ENCODE measurements around the gene PPP1R12C. TPM values are rescaled to one million over a fixed set of nuclear protein-coding genes. Genes with fewer than 3 reads are reported as not detected.

PPP1R12C gene
- total RNA-seq, 1 experiment from 2014 or later = 41.5 TPM

DNA sequence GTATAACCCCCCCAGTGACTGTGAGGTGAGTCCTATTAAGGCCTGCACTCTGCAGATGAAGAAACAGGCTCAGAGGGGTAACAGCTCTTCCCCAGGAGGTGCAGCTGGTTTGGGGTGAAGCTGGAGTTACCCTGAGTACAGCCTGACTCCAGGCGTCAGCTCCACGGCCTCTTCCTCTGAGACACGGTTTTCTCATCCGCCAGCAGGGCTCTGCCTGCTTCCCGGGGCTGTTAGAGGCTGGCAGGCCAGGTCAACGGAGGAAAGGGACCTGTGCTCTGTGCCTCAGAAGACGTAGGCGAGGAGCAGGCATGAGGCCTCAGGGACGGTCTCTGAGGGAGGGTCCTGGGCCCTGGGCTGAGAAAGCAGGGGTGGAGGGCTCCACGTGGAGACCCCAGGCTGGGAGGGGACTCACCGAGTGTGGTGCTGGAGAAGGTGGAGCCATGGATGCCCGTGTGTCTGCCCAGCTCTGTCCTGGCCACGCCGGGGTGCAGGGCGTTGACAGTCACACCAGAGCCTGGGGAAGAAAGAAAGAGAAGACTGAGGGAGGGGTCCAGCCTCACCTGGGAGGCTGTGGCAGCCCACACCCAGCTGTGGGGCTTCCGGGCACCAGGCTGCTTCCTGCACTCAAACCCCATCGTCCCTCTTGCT, 70.3 kb downstream of the PPP1R12C start:
- no peak for DNase-seq (ENCODE audit: low read depth)

DNA sequence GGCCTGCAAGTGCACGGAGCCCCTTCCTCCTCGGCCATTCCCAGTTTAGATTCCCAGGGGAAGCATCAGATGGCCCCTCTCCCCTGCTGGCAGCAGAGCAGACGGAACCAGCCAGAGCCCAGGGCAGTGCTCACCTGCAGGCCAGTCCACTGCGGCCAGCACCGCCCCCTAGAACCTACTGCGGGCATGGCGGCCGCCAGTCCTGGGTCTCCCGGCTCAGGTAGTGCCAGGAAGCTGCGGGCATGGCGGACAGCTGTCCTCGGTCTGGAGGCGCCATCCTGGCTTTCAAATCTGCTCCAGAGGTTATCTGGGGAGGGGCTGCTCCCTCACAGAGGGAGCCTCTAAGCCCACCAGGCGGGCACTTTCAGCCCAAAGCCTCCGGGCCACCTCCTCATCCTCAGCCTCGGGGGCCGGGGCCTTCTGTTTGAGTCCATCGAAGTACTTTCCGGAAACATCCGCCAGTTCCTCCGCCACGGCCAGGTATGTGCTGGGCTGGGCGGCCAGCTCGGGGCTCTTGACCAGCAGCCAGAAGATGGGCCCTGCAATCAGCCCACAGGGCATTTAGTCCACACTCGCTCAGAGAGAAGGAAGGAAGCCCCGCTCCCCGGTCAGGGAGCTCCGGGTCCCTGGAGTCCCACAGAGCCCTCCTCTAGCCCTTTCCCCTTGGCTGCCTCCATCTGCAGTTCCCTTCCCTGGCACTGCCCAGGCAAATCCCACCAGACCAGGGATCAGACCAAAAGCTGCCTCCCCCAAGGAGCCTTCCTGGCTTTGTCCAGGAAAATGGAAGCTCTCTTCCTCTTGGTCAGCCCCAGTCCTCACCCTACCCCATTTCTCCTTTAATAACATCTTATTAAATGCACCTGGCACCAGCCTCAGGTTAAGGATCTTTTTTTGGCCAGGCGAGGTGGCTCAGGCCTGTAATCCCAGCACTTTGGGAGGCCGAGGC, 72.4 kb downstream of the PPP1R12C start:
- no peak for DNase-seq (ENCODE audit: low read depth)

DNA sequence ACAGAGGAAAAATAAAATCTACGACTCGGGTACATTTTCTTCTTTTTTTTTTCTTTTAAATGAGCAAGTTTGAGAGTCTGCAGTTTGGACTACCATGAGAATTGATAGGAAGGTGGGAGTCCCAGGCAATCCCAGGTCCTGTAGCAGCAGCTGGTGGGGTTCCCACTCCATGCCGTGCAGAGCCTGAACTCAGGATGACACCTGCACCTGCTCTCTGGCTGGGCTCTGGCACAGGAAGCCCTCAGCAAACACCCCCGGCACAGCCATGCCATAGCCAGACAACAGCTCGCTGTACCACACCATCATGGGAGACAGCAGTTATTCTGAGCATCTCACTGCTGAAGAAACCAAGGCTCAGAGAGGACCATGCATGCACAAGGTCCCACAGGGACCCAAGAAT, 73.2 kb downstream of the PPP1R12C start:
- no peak for DNase-seq (ENCODE audit: low read depth)

DNA sequence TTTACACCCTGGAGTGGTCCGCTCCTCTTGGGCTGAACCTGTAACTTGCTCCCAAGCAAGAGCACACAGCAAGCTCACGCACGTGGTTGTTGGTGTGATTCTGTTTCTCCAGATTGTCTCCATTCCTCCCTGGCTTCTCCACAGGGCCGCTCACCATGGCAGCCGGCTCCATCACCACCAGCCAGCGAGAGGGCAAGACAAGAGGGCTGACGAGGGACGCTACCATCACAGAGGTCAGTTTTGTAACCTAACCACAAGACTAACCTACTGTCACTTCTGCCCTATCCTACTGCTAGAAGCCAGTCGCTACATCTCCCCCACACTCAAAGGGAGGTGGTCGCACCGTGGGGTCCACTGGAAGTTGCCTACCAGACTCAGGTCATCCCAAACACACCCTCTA, 74.7 kb downstream of the PPP1R12C start:
- no peak for DNase-seq (ENCODE audit: low read depth)

DNA sequence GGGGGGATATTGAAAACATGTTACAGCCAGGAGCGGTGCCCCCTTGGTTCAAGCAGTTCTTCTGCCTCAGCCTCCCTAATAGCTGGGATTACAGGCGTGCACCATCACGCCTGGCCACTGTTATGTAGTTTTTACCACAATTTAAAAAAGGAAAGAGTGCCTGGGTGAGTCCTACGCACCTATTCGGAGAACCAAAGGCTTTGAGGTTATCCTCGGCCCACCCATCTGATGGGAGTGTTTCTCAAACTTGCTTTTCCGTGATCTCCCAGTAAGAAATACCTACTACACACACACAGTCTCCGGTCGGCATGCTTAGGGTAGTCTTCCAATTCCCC, 75.1 kb downstream of the PPP1R12C start:
- DNase-seq (ENCODE audit: low read depth) = no peak

DNA sequence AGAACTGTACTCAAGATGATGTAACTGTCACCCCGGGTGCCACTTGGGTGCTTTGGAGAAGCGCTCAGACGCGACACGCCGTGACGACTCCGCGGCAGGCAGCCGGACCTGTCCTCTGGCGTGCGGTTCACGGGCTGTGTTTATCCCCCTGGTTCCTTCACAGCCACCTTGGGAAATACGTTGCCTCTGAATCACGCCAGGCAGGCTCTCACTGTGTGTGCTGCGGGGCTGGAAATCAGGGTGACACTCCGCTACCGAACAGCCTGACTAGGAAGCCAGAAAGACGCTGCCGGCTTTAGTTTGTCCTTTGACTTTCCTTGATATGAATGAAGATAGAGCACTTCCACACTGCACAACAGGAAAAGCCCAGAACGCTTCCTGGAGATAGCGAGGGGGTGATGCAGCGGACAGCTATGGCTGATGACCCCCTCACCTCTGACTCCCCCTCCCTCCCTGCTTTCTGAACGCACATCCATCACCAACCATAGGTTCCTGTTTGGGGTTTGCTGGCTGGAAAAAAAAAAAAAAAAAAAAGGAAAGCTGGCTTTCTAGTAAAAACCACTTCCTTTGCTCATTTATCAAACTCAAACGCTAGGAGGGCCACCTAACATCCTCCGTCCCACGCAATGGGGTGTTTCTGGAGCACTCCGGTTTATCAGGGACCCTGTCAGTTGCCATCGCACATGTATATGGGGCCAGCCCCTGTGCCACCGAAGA, 75.7 kb downstream of the PPP1R12C start:
- no peak for DNase-seq (ENCODE audit: low read depth)

DNA sequence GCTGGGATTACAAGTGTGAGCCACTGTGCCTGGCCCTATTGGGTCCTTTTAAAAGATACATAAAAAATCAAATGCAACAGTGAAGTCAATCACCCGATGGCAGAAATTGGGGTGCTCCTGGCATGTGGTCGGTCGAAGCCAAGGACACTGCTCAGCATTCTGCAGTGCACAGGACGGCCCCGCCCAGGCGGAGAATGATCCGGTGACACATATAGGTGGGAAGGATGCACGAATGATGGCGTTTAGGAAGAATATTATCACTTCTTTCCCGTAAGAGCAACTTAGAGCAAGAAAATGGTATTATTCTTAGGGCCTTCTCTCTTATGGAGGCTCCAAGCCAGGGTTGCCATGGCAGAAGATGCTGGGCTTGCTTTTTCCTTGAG, 76.2 kb downstream of the PPP1R12C start:
- DNase-seq (ENCODE audit: low read depth) = no peak

Other genes starting within 250 kb of the PPP1R12C start
- gene FCAR, start 243.4 kb downstream of the PPP1R12C start, total RNA-seq (2014; rRNA removed; shearing (Covaris generic)) = not detected in 2 replicates
- 0.17 and 5.4 TPM in 2 replicates for gene NCR1, start 211.5 kb downstream of the PPP1R12C start, total RNA-seq (2014; rRNA removed; shearing (Covaris generic))
- gene NLRP7, start 170.1 kb downstream of the PPP1R12C start, total RNA-seq (2014; rRNA removed; shearing (Covaris generic)) = not detected in 2 replicates
- 0.11 TPM in 1 of 2 replicates, not detected in the other for gene NLRP2, start 151.3 kb downstream of the PPP1R12C start, total RNA-seq (2014; rRNA removed; shearing (Covaris generic))
- 0.91 TPM in 1 of 2 replicates, not detected in the other for gene GP6, start 79.4 kb downstream of the PPP1R12C start, total RNA-seq (2014; rRNA removed; shearing (Covaris generic))
- gene RDH13, start 54.5 kb downstream of the PPP1R12C start, total RNA-seq (2014; rRNA removed; shearing (Covaris generic)) = 14.1 and 17.0 TPM in 2 replicates
- gene EPS8L1, start 41.8 kb downstream of the PPP1R12C start, total RNA-seq (2014; rRNA removed; shearing (Covaris generic)) = 1.6 and 4.9 TPM in 2 replicates
- 22.5 and 23.9 TPM in 2 replicates for gene TNNT1, start 31.6 kb upstream of the PPP1R12C start, total RNA-seq (2014; rRNA removed; shearing (Covaris generic))
- gene TNNI3, start 40.1 kb upstream of the PPP1R12C start, total RNA-seq (2014; rRNA removed; shearing (Covaris generic)) = 0.80 TPM in 1 of 2 replicates, not detected in the other
- gene DNAAF3, start 49.0 kb upstream of the PPP1R12C start, total RNA-seq (2014; rRNA removed; shearing (Covaris generic)) = 3.1 and 7.1 TPM in 2 replicates
- 0.12 TPM in 1 of 2 replicates, not detected in the other for gene SYT5, start 62.7 kb upstream of the PPP1R12C start, total RNA-seq (2014; rRNA removed; shearing (Covaris generic))
- gene PTPRH, start 91.9 kb upstream of the PPP1R12C start, total RNA-seq (2014; rRNA removed; shearing (Covaris generic)) = 4.1 and 8.6 TPM in 2 replicates
- gene TMEM86B, start 111.1 kb upstream of the PPP1R12C start, total RNA-seq (2014; rRNA removed; shearing (Covaris generic)) = 0.95 and 1.8 TPM in 2 replicates
- gene PPP6R1, start 141.4 kb upstream of the PPP1R12C start, total RNA-seq (2014; rRNA removed; shearing (Covaris generic)) = 26.5 and 38.0 TPM in 2 replicates
- gene HSPBP1, start 162.5 kb upstream of the PPP1R12C start, total RNA-seq (2014; rRNA removed; shearing (Covaris generic)) = 104 and 113 TPM in 2 replicates
- 6.3 and 9.0 TPM in 2 replicates for gene BRSK1, start 166.4 kb upstream of the PPP1R12C start, total RNA-seq (2014; rRNA removed; shearing (Covaris generic))
- gene TMEM150B, start 207.7 kb upstream of the PPP1R12C start, total RNA-seq (2014; rRNA removed; shearing (Covaris generic)) = not detected in 2 replicates
- 8.5 and 8.9 TPM in 2 replicates for gene KMT5C, start 222.2 kb upstream of the PPP1R12C start, total RNA-seq (2014; rRNA removed; shearing (Covaris generic))
- not detected in 2 replicates for gene COX6B2, start 237.1 kb upstream of the PPP1R12C start, total RNA-seq (2014; rRNA removed; shearing (Covaris generic))
- gene GARIN5B, start 245.6 kb upstream of the PPP1R12C start, total RNA-seq (2014; rRNA removed; shearing (Covaris generic)) = not detected in 2 replicates

Measured in Daoy (cell line).